Osteocyte (in vitro differentiated cells): ENCODE data around the gene TSPAN13. TPM values are rescaled to one million over a fixed set of nuclear protein-coding genes. Genes with fewer than 3 reads are reported as not detected.

Experiments used
- DNase-seq: peaks from one replicate; pipeline ENCODE4 v3.0.0; 2021; ENCODE audit warnings: mixed read lengths; ENCODE audit not compliant: unreplicated experiment; ENCODE audit errors: extremely low spot score
- H3K27ac Mint-ChIP-seq: one replicate; pipeline ENCODE4 v1.8.0; 2021; ENCODE audit warnings: mild to moderate bottlenecking, mixed read lengths; ENCODE audit not compliant: unreplicated experiment
- H3K27me3 Mint-ChIP-seq: one replicate; pipeline ENCODE4 v1.8.0; 2021; ENCODE audit warnings: mixed read lengths; ENCODE audit not compliant: unreplicated experiment
- H3K36me3 Mint-ChIP-seq: one replicate; pipeline ENCODE4 v1.8.0; 2021; ENCODE audit warnings: mixed read lengths; ENCODE audit not compliant: unreplicated experiment
- H3K4me1 Mint-ChIP-seq: one replicate; pipeline ENCODE4 v1.8.0; 2021; ENCODE audit warnings: mixed read lengths; ENCODE audit not compliant: unreplicated experiment
- H3K4me3 Mint-ChIP-seq: one replicate; pipeline ENCODE4 v1.8.0; 2021; ENCODE audit warnings: mild to moderate bottlenecking, moderate library complexity, mixed read lengths; ENCODE audit not compliant: unreplicated experiment
- H3K9me3 Mint-ChIP-seq: one replicate; pipeline ENCODE4 v1.8.0; 2021; ENCODE audit warnings: mixed read lengths; ENCODE audit not compliant: unreplicated experiment
- CTCF ChIP-seq: fragments of 200-600 bp; sonication (generic); IDR thresholded peaks from 2 replicates; pipeline ENCODE4 v1.5.0; 2021; ENCODE audit warnings: antibody characterized with exemption, mild to moderate bottlenecking, moderate library complexity
- total RNA-seq: library from RNA; stranded (reverse); gene quantifications from 2 replicates; pipeline ENCODE4 v1.2.1, GENCODE V29; 2021

TSPAN13 gene
- total RNA-seq, 1 donor from 2014 or later = 4.9 TPM

GRCh38 chr7:16730937-16731336 lies 22.6 kb upstream of the TSPAN13 start:
- Mint-ChIP-seq H3K36me3 (no peaks in the 10 kb centered on the region), H3K4me3 (no peak overlapping the region), H3K9me3 (no peaks in the 10 kb centered on the region), H3K4me1 (no peaks in the 10 kb centered on the region), H3K27me3 (no peaks in the 10 kb centered on the region), H3K27ac (no peak overlapping the region)
- DNase-seq = no peak
- no peak for TF ChIP-seq CTCF

- H3K9me3 Mint-ChIP-seq = no peaks in the 10 kb centered on the region
- no peak overlapping the region for H3K27ac Mint-ChIP-seq
- H3K4me1 Mint-ChIP-seq = no peaks in the 10 kb centered on the region
- H3K27me3 Mint-ChIP-seq = no peaks in the 10 kb centered on the region
- TF ChIP-seq CTCF = no peak
- DNase-seq = no peak
- no peaks in the 10 kb centered on the region for H3K36me3 Mint-ChIP-seq
- no peak overlapping the region for H3K4me3 Mint-ChIP-seq
These were observed 20.7 kb upstream of the TSPAN13 start for GRCh38 chr7:16732828-16733227.

- TF ChIP-seq CTCF = no peak
- Mint-ChIP-seq H3K9me3 (no peaks in the 10 kb centered on the region), H3K4me1 (no peaks in the 10 kb centered on the region), H3K27ac (no peak overlapping the region), H3K27me3 (no peaks in the 10 kb centered on the region), H3K4me3 (no peak overlapping the region), H3K36me3 (no peaks in the 10 kb centered on the region)
- DNase-seq = no peak
These were observed 19.3 kb upstream of the TSPAN13 start for GRCh38 chr7:16734148-16734726.

GRCh38 chr7:16735020-16735419 lies 18.5 kb upstream of the TSPAN13 start:
- no peaks in the 10 kb centered on the region for H3K9me3 Mint-ChIP-seq
- no peaks in the 10 kb centered on the region for H3K27me3 Mint-ChIP-seq
- DNase-seq = no peak
- H3K27ac Mint-ChIP-seq = no peak overlapping the region
- no peaks in the 10 kb centered on the region for H3K36me3 Mint-ChIP-seq
- H3K4me3 Mint-ChIP-seq = no peak overlapping the region
- TF ChIP-seq CTCF = no peak
- no peaks in the 10 kb centered on the region for H3K4me1 Mint-ChIP-seq

- Mint-ChIP-seq H3K36me3 (no peaks in the 10 kb centered on the region), H3K27me3 (no peaks in the 10 kb centered on the region), H3K4me3 (no peak overlapping the region), H3K9me3 (no peaks in the 10 kb centered on the region), H3K27ac (no peak overlapping the region), H3K4me1 (no peaks in the 10 kb centered on the region)
- DNase-seq = no peak
- TF ChIP-seq CTCF = no peak
These were observed 15.4 kb upstream of the TSPAN13 start for GRCh38 chr7:16738011-16738688.
